K562 (cell line): ENCODE measurements around the gene STEAP3. TPM values are rescaled to one million over a fixed set of nuclear protein-coding genes. Genes with fewer than 3 reads are reported as not detected.

Source experiments
- ATAC-seq: fragments of 200-7000 bp; cut with Tn5 transposase; 3 replicates; pipeline ENCODE4 v1.9.1; 2020; ENCODE audit warnings: moderate library complexity
- BruUV-seq: library from RNA; stranded (reverse); fragments of 400-500 nt; replicated peaks from 2 replicates; lab custom pipeline; 2021; lab: Mats Ljungman, UMichigan
- CTCF ChIA-PET: fragments of 300-600 bp; formaldehyde crosslinking; extraction: SDS; loops from one replicate; lab custom pipeline; 2021; ENCODE audit warnings: low intra/inter-chr PET ratio; lab: Yijun Ruan, JAX
- POLR2A ChIA-PET: fragments of 300-600, 350-650 bp; sonication (Branson Sonifier 250); formaldehyde crosslinking; extraction: SDS; loops from one replicate; lab custom pipeline; 2021; ENCODE audit warnings: antibody characterized with exemption, inconsistent platforms; lab: Yijun Ruan, JAX
- DNase-seq, 4 experiments: peaks; one replicate each; pipeline versions ENCODE4 v3.0.0 to v3.0.0-alpha.2; 2011 to 2018; ENCODE audit warnings: low spot score in 3 of 4, mixed read lengths in 3 of 4; ENCODE audit errors: extremely low read depth in 1 of 4
- FAIRE-seq: peaks from 2 replicates; lab custom pipeline; 2011; peaks lifted over from hg19 to GRCh38; lab: Jason Lieb, UNC
- H2AFZ ChIP-seq: 2 replicates; pipeline ENCODE4 v1.6.0; 2011; ENCODE audit warnings: low read depth, low read length, control low read depth, inconsistent platforms
- H3K27ac ChIP-seq: fragments of 200-600 bp; 3 replicates; pipeline ENCODE4 v1.8.0; 2011; ENCODE audit warnings: low read depth, mild to moderate bottlenecking, control low read depth, inconsistent platforms, low read length, moderate library complexity, mixed read lengths; ENCODE audit errors: extremely low read depth
- H3K27me3 ChIP-seq, 2 experiments: fragments of 300-600 bp in 1 of 2; 2 replicates in 1 of 2; 3 replicates in 1 of 2; pipeline versions ENCODE4 v1.6.0 to v1.8.0; 2011; ENCODE audit warnings: inconsistent platforms in 2 of 2, low read length in 2 of 2, mild to moderate bottlenecking in 1 of 2, mixed read lengths in 1 of 2, moderate library complexity in 1 of 2; ENCODE audit not compliant: control insufficient read depth in 2 of 2, insufficient read depth in 2 of 2
- H3K36me3 ChIP-seq: fragments of 300-600 bp; 3 replicates; pipeline ENCODE4 v1.8.0; 2011; ENCODE audit warnings: mild to moderate bottlenecking, low read length, inconsistent platforms; ENCODE audit not compliant: control insufficient read depth, insufficient read depth
- H3K4me1 ChIP-seq, 2 experiments: fragments of 200-600 bp in 1 of 2; replicated peaks in 1 of 2; 2 replicates in 1 of 2; 3 replicates in 1 of 2; pipeline versions ENCODE4 v1.5.1 to v1.8.0; 2011; ENCODE audit warnings: inconsistent platforms in 2 of 2, low read length in 2 of 2, mild to moderate bottlenecking in 1 of 2, mixed read lengths in 1 of 2, moderate library complexity in 1 of 2; ENCODE audit not compliant: control insufficient read depth in 2 of 2, insufficient read depth in 2 of 2
- H3K4me2 ChIP-seq: 2 replicates; pipeline ENCODE4 v1.6.1; 2011; ENCODE audit warnings: low read length, control low read depth, inconsistent platforms, mixed read lengths; ENCODE audit not compliant: insufficient read depth
- H3K4me3 ChIP-seq: fragments of 200-600 bp; sonication (generic), shearing (Covaris generic); 2 replicates; pipeline ENCODE4 v1.5.1; 2016; ENCODE audit warnings: control low read depth, inconsistent platforms
- H3K79me2 ChIP-seq: fragments of 200-600 bp; 3 replicates; pipeline ENCODE4 v1.8.0; 2011; ENCODE audit warnings: low read length, inconsistent platforms; ENCODE audit not compliant: control insufficient read depth, insufficient read depth
- H3K9ac ChIP-seq, 2 experiments: 2 replicates each; pipeline versions ENCODE4 v1.6.0 to v1.6.1; 2011; ENCODE audit warnings: low read depth in 2 of 2, low read length in 2 of 2, control low read depth in 1 of 2, inconsistent platforms in 1 of 2, mild to moderate bottlenecking in 1 of 2, mixed read lengths in 1 of 2; ENCODE audit not compliant: insufficient read depth in 1 of 2
- H3K9me1 ChIP-seq: one replicate; pipeline ENCODE4 v1.6.0; 2011; ENCODE audit warnings: inconsistent platforms, mild to moderate bottlenecking, low read length, moderate library complexity; ENCODE audit not compliant: control insufficient read depth, insufficient read depth
- H3K9me3 ChIP-seq: replicated peaks from 2 replicates; pipeline ENCODE4 v1.5.1; 2011; ENCODE audit warnings: low read depth, low read length, inconsistent platforms; ENCODE audit not compliant: control insufficient read depth, insufficient read depth
- H4K20me1 ChIP-seq: replicated peaks from 2 replicates; pipeline ENCODE4 v1.6.1; 2011; ENCODE audit warnings: low read length, inconsistent platforms, mixed read lengths; ENCODE audit not compliant: control insufficient read depth, insufficient read depth
- CEBPG ChIP-seq, 3 experiments: fragments of 200-800 bp in 1 of 3; sonication (Bioruptor generic) in 1 of 3; sonication (generic) in 1 of 3; formaldehyde crosslinking in 1 of 3; IDR thresholded peaks in 2 of 3; conservative IDR thresholded peaks in 1 of 3; 2 replicates each; pipeline versions ENCODE4 v1.6.1 to v1.8.0; 2016 to 2022; ENCODE audit warnings: missing compliant biosample characterization in 2 of 3, missing genetic modification characterization in 2 of 3, mild to moderate bottlenecking in 1 of 3, missing genetic modification reagents in 1 of 3
- GTF2F1 ChIP-seq: IDR thresholded peaks from 2 replicates; pipeline ENCODE4 v1.6.1; 2011; ENCODE audit warnings: low read depth, low read length, improper control_type of control experiment
- HBP1 ChIP-seq: fragments of 450-650 bp; formaldehyde crosslinking; IDR thresholded peaks from 2 replicates; pipeline ENCODE4 v1.4.0; 2022; ENCODE audit warnings: missing genetic modification characterization
- MEIS2 ChIP-seq: fragments of 450-650 bp; IDR thresholded peaks from 2 replicates; pipeline ENCODE4 v1.6.1; 2014; ENCODE audit warnings: mild to moderate bottlenecking; ENCODE audit not compliant: partially characterized antibody
- NRF1 ChIP-seq, 2 experiments: fragments of 450-650 bp; IDR thresholded peaks in 1 of 2; conservative IDR thresholded peaks in 1 of 2; 2 replicates each; pipeline ENCODE4 v1.6.1; 2014; ENCODE audit warnings: mild to moderate bottlenecking in 2 of 2
- ZFP36 ChIP-seq: fragments of 150-350 bp; IDR thresholded peaks from 2 replicates; pipeline ENCODE4 v1.6.1; 2018; ENCODE audit warnings: low read length, low read depth; ENCODE audit not compliant: partially characterized antibody
- WGBS: fragments of 100-300 bp; shearing (Covaris generic); methylation state at CpG from one replicate; pipeline ENCODE4 v1.1.6; 2016; ENCODE audit warnings: low coverage, mixed read lengths; ENCODE audit not compliant: insufficient coverage; ENCODE audit errors: missing lambda C conversion rate; 5-methylcytosine and 5-hydroxymethylcytosine counted together
- in situ Hi-C: fragments of 300-500 bp; cut with MboI; formaldehyde crosslinking; loops from 4 replicates; pipeline ENCODE4 v1.15.0; 2018; ENCODE audit warnings: inconsistent platforms, mixed read lengths
- intact Hi-C: fragments of 100-400 bp; cut with micrococcal nuclease; formaldehyde crosslinking; loops from 2 replicates; pipeline ENCODE4 v1.14.2; 2022
- polyA plus RNA-seq, 8 experiments: library from polyadenylated mRNA; depleted of rRNA in 4 of 8; stranded (reverse) in 5 of 8; unstranded in 3 of 8; fragments of >200 nt; fragmentation: Nextera tagmentation in 2 of 8; fragmentation: Illumina TruSeq in 1 of 8; extraction: Ambion mirVana in 2 of 8; extraction: Trizol in 1 of 8; gene quantifications; 2 replicates each; pipeline versions ENCODE4 v1.2.1 to v1.2.3, GENCODE V29; 2011 to 2014; ENCODE audit warnings: inconsistent platforms in 1 of 8, missing spikeins in 1 of 8
- total RNA-seq, 7 experiments: library from RNA; depleted of rRNA in 6 of 7; stranded (reverse); fragments of >200 nt in 6 of 7; fragmentation: Illumina TruSeq in 2 of 7; extraction: Trizol in 2 of 7; gene quantifications; 2 replicates each; pipeline versions ENCODE4 v1.2.1 to v1.2.3, GENCODE V29; 2011 to 2021; ENCODE audit warnings: low replicate concordance in 1 of 7
- TF ChIP-seq, protein P1 (sequence below), 2 experiments: IDR thresholded peaks in 1 of 2; conservative IDR thresholded peaks in 1 of 2; 2 replicates each; pipeline ENCODE4 v1.6.1; 2016; ENCODE audit warnings: low read depth in 2 of 2, mild to moderate bottlenecking in 1 of 2, missing compliant biosample characterization in 1 of 2, missing genetic modification characterization in 1 of 2, moderate library complexity in 1 of 2

Gene STEAP3
- total and polyA plus RNA-seq, 9 of the 15 experiments (the other 6 are each of a cell fraction or from before 2014, with no cell fraction given) = 1.8 to 31.6 (median 9.0) TPM

DNA sequence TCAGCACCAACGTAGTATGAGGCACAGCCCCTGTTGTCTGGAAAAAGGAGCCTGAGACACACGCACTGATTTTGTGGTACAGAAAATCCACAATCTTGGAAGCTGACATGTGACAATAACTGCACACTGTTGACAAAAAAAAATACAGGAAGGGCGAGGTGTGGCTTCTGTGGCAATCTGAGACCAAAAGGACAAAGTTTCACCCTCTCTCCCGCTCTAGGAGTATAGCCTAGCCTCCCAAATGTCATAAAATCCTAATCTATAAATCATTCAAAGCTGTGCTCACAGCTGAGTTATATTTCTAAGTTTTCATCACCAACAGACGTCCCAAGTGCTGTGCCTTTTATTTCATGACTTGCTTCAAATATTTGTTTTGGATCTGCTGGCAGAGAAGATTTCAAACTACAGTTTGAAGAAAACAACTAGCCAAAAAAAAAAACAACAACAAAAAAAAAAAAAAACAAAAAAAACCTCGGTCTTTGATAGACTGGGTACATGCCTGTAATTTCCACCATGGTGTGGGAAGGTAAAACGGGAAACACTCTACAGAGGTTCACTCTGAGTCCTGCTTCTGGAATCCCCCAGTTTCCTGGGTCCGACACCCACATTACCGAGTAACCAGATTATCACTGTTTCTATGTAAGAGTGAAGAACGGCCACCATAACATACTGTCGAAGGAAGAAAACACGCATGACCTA lies 82.0 kb downstream of the STEAP3 start:
- H3K9me1 ChIP-seq = no peaks in the 10 kb centered on the region
- H3K36me3 ChIP-seq = no peaks in the 10 kb centered on the region
- H3K9me3 ChIP-seq = no peaks in the 10 kb centered on the region
- H3K79me2 ChIP-seq = no peaks in the 10 kb centered on the region
- TF ChIP-seq CEBPG (CRISPR knock-in tag; IDR thresholded peaks at IDR 0.05) = no peak
- TF ChIP-seq CEBPG (tag; conservative IDR thresholded peaks at IDR 0.05 in 1 of 2, IDR thresholded peaks at IDR 0.05 in 1 of 2) = no peak
- TF ChIP-seq ZFP36 = peak; percentile 2
- TF ChIP-seq, protein P1, sequence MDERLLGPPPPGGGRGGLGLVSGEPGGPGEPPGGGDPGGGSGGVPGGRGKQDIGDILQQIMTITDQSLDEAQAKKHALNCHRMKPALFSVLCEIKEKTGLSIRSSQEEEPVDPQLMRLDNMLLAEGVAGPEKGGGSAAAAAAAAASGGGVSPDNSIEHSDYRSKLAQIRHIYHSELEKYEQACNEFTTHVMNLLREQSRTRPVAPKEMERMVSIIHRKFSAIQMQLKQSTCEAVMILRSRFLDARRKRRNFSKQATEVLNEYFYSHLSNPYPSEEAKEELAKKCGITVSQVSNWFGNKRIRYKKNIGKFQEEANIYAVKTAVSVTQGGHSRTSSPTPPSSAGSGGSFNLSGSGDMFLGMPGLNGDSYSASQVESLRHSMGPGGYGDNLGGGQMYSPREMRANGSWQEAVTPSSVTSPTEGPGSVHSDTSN (CRISPR knock-in tag; IDR thresholded peaks at IDR 0.05; ENCODE audit: low read depth) = no peak
- TF ChIP-seq, protein P1 (tag; conservative IDR thresholded peaks at IDR 0.05; ENCODE audit: low read depth) = peak; percentile 49; the same call in 1 of the 2 replicates
- TF ChIP-seq MEIS2 = peak; percentile 12
- no peak for TF ChIP-seq HBP1
- no peak for TF ChIP-seq NRF1 (conservative IDR thresholded peaks at IDR 0.05 in 1 of 2, IDR thresholded peaks at IDR 0.05 in 1 of 2)
- no peak for TF ChIP-seq GTF2F1
- H3K4me1 ChIP-seq = no peaks in the 10 kb centered on the region
- H3K4me2 ChIP-seq = no peak overlapping the region
- 9% methylated on average over 12 of the region's 12 CpGs for WGBS
- ChIA-PET POLR2A (no interaction called here), CTCF (interaction anchor here (1.0 kb wide), 1 partner anchor 14 kb away, joined by 4 read pairs; no protein-coding TSS in a partner anchor)
- in situ Hi-C loops (no loop called here), intact Hi-C loops (loop anchor here (2.0 kb wide), 1 partner anchor 87 kb away; no protein-coding TSS in a partner anchor)
- BruUV-seq = no TSS peak
- no peak overlapping the region for H3K4me3 ChIP-seq
- H3K27ac ChIP-seq = no peak overlapping the region
- H3K27me3 ChIP-seq = peaks cover 0 to 11% of the 10 kb centered on the region in 2 experiments; a peak in 2 of 5 replicates
- FAIRE-seq = no peak
- no peak for ATAC-seq
- no peak for DNase-seq
- no peaks in the 10 kb centered on the region for H4K20me1 ChIP-seq
- H3K9ac ChIP-seq = no peak overlapping the region
- H2AFZ ChIP-seq = no peak overlapping the region
